Osteocyte (in vitro differentiated cells): Measurements from ENCODE around the gene NELL2. TPM values are rescaled to one million over a fixed set of nuclear protein-coding genes. Genes with fewer than 3 reads are reported as not detected.

ENCODE experiments used
- DNase-seq: peaks from one replicate; pipeline ENCODE4 v3.0.0; 2021; ENCODE audit warnings: mixed read lengths; ENCODE audit not compliant: unreplicated experiment; ENCODE audit errors: extremely low spot score
- H3K27ac Mint-ChIP-seq: one replicate; pipeline ENCODE4 v1.8.0; 2021; ENCODE audit warnings: mild to moderate bottlenecking, mixed read lengths; ENCODE audit not compliant: unreplicated experiment
- H3K27me3 Mint-ChIP-seq: one replicate; pipeline ENCODE4 v1.8.0; 2021; ENCODE audit warnings: mixed read lengths; ENCODE audit not compliant: unreplicated experiment
- H3K36me3 Mint-ChIP-seq: one replicate; pipeline ENCODE4 v1.8.0; 2021; ENCODE audit warnings: mixed read lengths; ENCODE audit not compliant: unreplicated experiment
- H3K4me1 Mint-ChIP-seq: one replicate; pipeline ENCODE4 v1.8.0; 2021; ENCODE audit warnings: mixed read lengths; ENCODE audit not compliant: unreplicated experiment
- H3K4me3 Mint-ChIP-seq: one replicate; pipeline ENCODE4 v1.8.0; 2021; ENCODE audit warnings: mild to moderate bottlenecking, moderate library complexity, mixed read lengths; ENCODE audit not compliant: unreplicated experiment
- H3K9me3 Mint-ChIP-seq: one replicate; pipeline ENCODE4 v1.8.0; 2021; ENCODE audit warnings: mixed read lengths; ENCODE audit not compliant: unreplicated experiment
- total RNA-seq: library from RNA; stranded (reverse); gene quantifications from 2 replicates; pipeline ENCODE4 v1.2.1, GENCODE V29; 2021
- TF ChIP-seq, protein P1 (sequence below): fragments of 200-600 bp; sonication (generic); IDR thresholded peaks from 2 replicates; pipeline ENCODE4 v1.5.0; 2021; ENCODE audit warnings: antibody characterized with exemption, mild to moderate bottlenecking, moderate library complexity

NELL2 gene
- total RNA-seq, 1 donor from 2014 or later: not detected

DNA sequence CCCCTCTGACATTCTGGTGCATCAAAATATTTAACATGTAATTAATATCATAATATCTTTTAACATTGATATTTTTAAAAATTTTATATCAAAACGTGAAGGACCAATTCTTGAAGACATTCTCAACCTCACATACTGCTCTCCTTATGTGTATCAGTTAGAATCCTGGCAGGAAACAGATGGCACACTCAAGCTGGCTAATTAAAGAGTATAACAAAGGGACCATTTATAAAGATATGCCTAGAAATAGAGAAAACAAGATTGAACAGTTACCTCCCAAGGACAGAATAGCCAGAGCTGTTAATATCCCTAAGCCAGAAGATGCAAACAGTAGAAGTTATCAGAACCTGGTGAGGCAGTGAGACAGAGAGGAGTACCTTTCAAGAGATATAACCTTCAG lies 368.7 kb downstream of the NELL2 start:
- TF ChIP-seq, protein P1, sequence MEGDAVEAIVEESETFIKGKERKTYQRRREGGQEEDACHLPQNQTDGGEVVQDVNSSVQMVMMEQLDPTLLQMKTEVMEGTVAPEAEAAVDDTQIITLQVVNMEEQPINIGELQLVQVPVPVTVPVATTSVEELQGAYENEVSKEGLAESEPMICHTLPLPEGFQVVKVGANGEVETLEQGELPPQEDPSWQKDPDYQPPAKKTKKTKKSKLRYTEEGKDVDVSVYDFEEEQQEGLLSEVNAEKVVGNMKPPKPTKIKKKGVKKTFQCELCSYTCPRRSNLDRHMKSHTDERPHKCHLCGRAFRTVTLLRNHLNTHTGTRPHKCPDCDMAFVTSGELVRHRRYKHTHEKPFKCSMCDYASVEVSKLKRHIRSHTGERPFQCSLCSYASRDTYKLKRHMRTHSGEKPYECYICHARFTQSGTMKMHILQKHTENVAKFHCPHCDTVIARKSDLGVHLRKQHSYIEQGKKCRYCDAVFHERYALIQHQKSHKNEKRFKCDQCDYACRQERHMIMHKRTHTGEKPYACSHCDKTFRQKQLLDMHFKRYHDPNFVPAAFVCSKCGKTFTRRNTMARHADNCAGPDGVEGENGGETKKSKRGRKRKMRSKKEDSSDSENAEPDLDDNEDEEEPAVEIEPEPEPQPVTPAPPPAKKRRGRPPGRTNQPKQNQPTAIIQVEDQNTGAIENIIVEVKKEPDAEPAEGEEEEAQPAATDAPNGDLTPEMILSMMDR: no peak
- no peaks in the 10 kb centered on the region for H3K27me3 Mint-ChIP-seq
- H3K27ac Mint-ChIP-seq: no peak overlapping the region
- H3K4me3 Mint-ChIP-seq: no peak overlapping the region
- no peak for DNase-seq
- no peaks in the 10 kb centered on the region for H3K36me3 Mint-ChIP-seq
- H3K9me3 Mint-ChIP-seq: no peaks in the 10 kb centered on the region
- H3K4me1 Mint-ChIP-seq: peaks cover 13% of the 10 kb centered on the region

GRCh38 chr12:44504799-44505198 lies 371.3 kb downstream of the NELL2 start:
- Mint-ChIP-seq H3K9me3 (no peaks in the 10 kb centered on the region), H3K27me3 (no peaks in the 10 kb centered on the region), H3K36me3 (no peaks in the 10 kb centered on the region), H3K4me3 (no peak overlapping the region), H3K27ac (no peak overlapping the region), H3K4me1 (peaks cover 5% of the 10 kb centered on the region)
- TF ChIP-seq, protein P1: no peak
- no peak for DNase-seq

DNA sequence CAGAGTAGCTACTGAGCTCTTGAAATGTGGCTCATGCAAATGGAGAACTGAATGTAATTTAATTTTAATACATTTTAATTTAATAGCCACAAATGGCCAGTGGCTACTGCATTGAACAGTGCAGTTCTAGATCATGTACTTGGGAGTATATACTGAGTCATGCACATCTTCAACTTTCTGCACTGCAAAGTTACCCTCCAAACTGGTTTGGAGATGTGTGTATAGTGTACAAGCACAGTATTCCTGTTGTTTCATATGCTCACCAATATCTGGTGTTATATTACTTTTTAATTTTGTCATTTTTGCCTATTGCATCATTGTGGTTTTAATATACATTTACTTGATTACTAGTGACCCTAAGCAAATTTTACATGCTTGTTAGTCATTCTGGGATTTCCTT lies 372.8 kb downstream of the NELL2 start:
- no peak overlapping the region for H3K27ac Mint-ChIP-seq
- H3K4me3 Mint-ChIP-seq: no peak overlapping the region
- TF ChIP-seq, protein P1: no peak
- H3K36me3 Mint-ChIP-seq: no peaks in the 10 kb centered on the region
- H3K27me3 Mint-ChIP-seq: no peaks in the 10 kb centered on the region
- DNase-seq: no peak
- no peaks in the 10 kb centered on the region for H3K4me1 Mint-ChIP-seq
- no peaks in the 10 kb centered on the region for H3K9me3 Mint-ChIP-seq

DNA sequence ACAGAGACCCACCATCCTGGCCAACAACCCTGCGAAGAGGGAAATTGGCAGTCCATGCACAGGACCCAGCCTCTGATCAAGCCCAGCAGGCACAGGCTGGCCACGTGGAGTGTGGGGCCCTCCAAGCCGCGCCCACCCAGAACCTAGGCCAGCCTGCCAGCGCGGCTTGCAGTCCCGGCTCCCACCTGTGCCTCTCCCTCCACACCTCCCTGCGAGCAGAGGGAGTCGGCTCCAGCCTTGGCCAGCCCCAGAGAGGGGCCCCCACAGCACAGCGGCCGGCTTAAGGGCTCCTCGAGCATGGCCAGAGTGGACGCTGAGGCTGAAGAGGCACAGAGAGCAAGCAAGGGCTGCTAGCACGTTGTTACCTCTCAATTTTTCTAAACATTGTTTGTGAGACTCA lies 373.4 kb downstream of the NELL2 start:
- no peaks in the 10 kb centered on the region for H3K9me3 Mint-ChIP-seq
- no peaks in the 10 kb centered on the region for H3K4me1 Mint-ChIP-seq
- TF ChIP-seq, protein P1: no peak
- no peak overlapping the region for H3K27ac Mint-ChIP-seq
- no peaks in the 10 kb centered on the region for H3K36me3 Mint-ChIP-seq
- H3K27me3 Mint-ChIP-seq: no peaks in the 10 kb centered on the region
- H3K4me3 Mint-ChIP-seq: no peak overlapping the region
- DNase-seq: no peak

DNA sequence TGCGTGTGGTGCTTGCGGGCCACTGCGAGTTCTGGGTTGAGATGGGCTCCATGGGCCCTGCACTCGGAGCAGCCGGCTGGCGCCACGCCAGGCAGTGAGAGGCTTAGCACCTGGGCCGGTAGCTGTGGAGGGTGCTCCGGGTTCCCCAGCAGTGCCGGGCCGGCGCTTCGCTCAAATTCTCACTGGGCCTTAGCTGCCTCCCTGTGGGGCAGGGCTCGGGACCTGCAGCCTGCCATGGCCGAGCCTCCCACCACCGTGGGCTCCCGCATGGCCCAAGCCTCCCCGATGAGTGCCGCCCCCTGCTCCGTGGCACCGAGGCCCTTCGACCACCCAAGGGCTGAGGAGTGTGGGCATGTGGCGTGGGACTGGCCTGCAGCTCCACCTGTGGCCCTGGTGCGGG lies 375.7 kb downstream of the NELL2 start:
- DNase-seq: no peak
- no peaks in the 10 kb centered on the region for H3K4me1 Mint-ChIP-seq
- H3K4me3 Mint-ChIP-seq: no peak overlapping the region
- H3K27ac Mint-ChIP-seq: no peak overlapping the region
- H3K36me3 Mint-ChIP-seq: no peaks in the 10 kb centered on the region
- TF ChIP-seq, protein P1: no peak
- H3K27me3 Mint-ChIP-seq: no peaks in the 10 kb centered on the region
- no peaks in the 10 kb centered on the region for H3K9me3 Mint-ChIP-seq
